Stimulated activated naive CD4-positive, alpha-beta T cell (primary cell): ENCODE data around the gene AMDHD1.
A peak's percentile ranks its signal among the peaks of the same experiment; 100 is the strongest.

Source experiments
- DNase-seq, 6 experiments: peaks; one replicate each; lab custom pipeline; 2025; lab: John Stamatoyannopoulos, UW

Gene AMDHD1, protein sequence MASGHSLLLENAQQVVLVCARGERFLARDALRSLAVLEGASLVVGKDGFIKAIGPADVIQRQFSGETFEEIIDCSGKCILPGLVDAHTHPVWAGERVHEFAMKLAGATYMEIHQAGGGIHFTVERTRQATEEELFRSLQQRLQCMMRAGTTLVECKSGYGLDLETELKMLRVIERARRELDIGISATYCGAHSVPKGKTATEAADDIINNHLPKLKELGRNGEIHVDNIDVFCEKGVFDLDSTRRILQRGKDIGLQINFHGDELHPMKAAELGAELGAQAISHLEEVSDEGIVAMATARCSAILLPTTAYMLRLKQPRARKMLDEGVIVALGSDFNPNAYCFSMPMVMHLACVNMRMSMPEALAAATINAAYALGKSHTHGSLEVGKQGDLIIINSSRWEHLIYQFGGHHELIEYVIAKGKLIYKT

DNA sequence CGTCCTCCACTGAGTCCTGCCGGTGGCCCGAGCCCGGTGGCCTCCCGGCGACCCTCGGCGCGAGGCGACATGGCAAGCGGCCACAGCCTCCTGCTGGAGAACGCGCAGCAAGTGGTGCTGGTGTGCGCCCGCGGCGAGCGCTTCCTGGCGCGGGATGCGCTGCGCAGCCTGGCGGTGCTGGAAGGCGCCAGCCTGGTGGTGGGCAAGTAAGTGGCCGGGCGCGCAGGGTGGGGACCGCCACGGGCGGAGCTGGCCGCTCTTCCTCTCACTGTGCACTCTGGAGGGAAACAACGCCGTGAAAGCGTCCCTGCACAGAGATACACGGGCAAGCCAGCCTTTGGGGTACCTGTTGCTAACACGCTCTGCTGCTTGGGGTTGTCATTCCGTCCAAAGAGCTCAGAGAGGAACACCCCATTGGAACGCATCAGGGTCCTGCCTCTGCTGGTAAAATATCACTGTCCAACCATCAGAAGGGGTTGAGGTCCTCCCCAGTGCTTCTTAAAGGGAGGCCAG, at the start of gene AMDHD1:
Gene AMDHD1 (plus strand): TSS at position 2 of the 513 bp plus-strand sequence. CDS start 68 bp downstream, at position 70.
- DNase-seq = peak; percentile 23 to 80 (median 62)

DNA sequence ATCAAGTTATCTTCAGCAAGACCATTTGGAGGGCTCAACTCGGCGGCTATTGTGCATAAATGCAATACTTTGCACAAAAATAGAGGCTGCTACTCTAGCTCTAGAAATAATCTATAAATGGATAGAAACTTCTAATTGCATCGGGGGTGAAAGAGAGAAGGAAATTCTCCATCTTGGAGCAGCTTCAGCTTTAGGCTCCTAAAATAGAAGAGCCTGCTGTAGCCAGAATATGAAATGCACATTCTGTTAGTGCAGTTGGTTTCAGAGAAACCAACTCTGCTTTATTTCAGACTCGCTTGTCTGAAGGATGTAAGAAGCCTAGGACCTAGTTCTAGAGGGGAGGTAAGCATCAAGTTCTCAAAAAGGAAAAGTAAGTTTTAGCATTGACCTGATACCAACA, 46.3 kb upstream of the AMDHD1 start:
- DNase-seq = no peak

DNA sequence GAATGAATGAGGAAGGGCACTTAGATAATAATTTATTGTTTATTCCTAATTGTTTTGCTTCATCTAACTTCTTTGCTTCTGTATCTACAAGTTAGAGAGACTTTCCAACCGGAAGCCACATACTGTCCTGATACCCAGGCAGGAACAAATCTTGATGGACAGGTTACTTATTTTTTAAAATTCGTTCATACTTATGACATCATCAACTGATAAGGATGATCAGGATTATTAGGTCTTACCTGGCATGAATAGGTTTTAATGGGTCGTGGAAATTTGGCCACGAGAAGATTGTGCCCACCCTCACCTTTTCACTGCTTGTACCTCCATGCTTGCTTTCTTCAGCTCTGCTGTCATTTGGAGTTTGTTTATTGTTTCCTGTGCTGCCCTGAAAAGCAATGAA, 45.0 kb upstream of the AMDHD1 start:
- DNase-seq = no peak

DNA sequence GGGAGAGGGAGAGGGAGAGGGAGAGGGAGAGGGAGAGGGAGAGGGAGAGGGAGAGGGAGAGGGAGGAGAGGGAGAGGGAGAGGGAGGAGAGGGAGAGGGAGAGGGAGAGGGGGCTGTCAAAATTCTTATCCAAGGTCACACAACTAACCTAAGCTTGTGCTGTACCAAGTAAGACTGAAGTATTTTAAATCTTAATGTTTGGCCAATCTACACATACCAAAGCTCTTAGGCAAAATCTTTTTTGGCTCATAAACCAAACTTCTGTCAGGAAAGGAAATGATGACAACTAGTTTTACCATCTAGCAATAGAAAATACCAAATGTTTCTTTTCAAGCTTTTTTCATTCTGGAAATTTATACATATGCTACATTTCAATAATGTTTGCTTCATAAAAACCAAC, 34.6 kb upstream of the AMDHD1 start:
- DNase-seq = no peak

DNA sequence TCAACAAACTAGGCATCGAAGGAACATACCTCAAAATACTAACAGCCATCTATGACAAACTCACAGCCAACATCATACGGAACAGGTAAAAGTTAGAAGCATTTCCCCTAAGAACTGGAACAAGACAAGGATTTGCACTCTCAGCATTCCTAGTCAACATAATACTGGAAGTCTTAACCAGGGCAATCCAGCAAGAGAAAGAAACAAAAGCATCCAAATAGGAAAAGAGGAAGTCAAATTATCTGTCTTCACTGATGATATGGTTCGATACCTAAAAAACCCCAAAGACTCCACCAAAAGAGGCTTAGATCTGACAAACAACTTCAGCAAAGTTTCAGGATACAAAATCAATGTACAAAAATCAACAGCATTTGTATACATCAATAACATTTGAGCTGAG, 33.3 kb upstream of the AMDHD1 start:
- no peak for DNase-seq

DNA sequence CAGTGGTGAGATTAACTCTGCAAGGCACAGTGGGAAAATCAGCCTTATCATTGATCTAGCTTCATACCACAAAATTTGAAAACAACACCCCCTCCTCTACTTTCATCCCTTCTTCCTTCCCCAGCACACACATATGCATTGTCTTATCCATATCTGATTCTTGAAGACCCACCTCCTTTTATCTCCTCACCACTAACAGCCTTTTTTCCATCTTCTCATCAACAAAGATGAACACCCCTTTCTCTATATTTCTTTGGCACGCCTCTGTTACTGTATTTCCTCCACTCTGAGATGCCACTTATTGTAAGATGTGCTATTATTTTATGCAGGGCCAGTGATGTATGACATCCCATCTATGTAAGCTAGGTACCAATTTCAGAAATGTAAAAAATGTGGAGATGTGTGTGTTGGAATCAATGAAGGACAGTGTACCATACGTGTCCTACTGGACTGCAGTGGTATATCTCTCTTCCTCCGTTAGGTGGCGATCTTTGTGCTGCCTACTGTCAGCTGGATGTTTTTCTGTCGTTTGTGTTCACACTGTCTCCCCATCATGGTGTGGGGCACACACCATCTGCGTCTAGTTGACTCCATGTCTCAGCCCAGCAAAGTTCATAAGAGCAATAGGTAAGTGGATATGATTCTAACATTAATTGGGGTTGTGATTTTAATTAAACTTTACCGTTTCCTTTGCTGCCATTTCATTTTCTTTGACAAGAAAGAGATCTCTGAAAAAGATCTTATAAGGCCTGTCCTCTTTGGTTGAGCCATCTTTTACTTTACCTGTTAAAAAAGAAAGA, 24.7 kb upstream of the AMDHD1 start:
- DNase-seq = peak in 5 of 6 experiments; percentile 3 to 68 (median 20)

DNA sequence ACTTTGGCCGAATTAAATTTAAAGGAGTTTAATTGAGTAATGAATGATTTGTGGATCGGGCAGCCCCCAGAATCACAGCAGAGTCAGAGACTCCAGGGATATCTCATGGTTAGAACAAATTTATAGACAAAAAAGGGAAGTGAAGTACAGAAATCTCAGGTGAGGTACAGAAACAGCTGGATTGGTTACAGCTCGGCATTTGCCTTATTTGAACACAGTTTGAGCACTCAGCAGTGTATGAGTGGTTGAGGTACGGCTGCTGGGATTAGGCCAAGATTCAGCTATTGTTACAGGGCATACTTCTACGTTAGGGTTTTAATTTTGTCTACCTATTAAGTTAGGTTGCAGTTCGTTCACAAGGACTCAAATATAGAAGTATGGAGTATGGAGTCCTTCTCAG, 24.0 kb upstream of the AMDHD1 start:
- no peak for DNase-seq

DNA sequence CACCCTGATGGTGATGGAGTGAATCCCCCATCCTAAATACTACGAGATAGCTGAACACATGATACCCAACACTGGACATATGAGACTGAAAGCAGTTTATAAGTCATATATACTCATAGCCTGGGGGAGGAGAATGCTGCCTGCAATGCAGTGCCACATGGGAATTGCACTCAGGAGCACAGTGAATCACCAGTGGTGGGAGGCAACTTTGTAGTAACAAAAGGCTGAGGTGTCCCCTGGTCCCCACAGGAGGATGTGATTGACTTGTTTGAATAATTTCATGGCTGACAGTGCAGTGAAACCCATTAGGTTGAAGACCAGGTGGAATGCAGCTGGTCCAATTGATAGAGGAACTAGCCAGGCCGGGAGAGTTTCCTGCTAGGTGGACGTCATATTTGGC, 20.9 kb upstream of the AMDHD1 start:
- no peak for DNase-seq

DNA sequence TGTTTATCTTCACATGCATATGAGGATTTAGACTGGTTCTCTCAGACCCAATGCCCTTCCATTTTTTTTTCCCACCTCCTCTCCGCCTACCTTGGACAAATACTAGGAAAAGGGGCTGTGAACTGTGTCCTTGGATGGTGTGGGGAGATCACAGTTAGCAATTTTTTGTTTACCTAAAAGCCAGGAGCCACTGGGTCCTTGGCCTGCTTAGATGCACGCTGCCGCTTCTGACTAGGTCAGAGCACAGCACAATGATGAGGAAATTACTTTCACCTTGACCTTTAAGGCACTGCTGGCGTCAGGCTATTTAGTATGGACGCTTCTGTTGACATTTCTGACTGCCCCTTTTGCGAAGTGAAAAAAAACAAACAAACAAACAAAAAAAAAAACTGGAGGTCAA, 2.6 kb upstream of the AMDHD1 start:
- DNase-seq = no peak

DNA sequence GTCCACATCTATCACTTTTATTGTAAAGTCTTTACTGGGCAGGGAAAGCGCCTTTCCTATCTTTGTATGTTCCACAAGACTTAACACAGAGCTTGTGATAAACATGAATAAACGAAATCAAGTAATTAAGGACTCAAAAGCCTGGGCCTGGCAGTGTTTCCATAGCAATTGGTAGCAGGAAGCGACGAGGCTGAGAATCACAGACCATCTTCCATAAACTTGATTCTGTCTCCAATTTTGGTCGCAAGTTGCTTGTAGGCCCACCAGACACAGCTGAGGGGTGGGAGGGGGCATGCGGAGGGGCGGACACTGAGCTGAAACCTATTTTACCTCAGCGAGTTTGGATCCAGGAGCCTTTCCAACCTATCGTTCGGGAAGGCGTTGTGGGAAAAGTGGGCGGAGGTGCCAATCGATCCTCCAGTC, 1.0 kb upstream of the AMDHD1 start:
- peak in 1 of 6 experiments; percentile 41 for DNase-seq

DNA sequence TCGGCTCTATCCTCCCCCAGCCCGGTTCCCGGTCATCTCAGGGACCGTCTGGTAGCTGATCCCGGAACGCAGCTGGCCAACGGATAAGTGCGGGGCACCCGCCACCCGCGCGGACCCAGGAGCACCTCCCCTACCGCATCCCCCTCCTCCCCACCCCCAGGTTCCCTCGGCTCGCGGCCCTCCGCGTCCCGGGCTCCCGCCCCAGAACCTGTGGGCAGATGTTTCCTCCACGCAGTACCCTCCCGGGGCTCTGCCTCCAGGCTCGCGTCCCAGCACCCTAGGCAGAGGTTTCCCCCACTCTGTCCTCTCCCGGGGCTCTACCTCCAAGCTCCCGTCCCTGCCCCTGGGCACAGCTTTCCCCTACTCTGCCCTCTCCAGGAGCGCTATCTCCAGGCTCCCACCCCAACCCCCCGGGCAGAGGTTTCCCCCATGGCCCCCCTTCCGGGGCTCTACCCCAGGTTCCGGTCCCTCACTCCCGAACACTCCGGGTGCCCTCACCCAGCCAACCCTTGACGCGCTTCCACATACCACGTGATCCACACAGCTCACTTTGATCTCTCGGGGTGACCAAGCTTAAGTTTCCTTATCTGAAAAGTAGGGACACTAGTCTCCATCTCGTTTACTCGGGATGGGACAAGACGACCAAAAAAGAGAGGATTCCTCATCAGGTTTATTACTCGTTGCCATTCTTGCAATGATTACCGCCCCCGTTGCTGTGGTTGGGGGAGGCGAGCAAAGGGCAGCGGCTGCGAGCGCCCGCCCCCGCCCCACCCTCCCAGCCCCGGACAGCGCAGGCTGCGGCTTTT, 404 bp upstream of the AMDHD1 start, which contains the start of gene CCDC38:
Gene CCDC38 (minus strand): TSS at position 91 of the 806 bp plus-strand sequence. CDS start 6,105 bp downstream, outside the sequence.
- DNase-seq = peak; percentile 69 to 84 (median 77)

DNA sequence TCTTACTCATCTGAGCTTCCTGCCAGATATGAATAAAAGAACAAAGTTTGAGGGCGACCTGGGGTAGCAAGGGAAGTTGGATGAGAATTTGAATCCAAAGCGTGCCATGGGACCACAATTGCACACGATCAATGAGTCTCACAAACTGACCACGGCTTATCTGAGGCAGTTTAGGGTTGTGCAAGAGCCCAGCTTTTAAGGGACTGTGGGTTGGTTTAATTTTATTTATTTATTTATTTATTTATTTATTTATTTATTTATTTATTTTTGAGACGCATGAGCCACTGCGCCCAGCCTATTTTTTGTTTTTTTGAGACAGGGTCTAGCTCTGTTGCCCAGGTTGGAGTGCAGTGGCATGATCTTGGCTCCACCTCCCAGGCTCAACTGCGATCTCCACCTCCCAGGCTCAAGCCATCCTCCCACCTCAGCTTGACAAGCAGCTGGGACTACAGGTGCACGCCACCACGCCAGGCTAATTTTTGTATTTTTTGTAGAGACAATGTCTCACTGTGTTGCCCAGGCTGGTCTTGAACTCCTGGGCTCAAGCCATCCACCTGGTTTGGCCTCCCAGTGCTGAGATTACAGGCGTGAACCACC, 1.1 kb downstream of the AMDHD1 start:
- no peak for DNase-seq

DNA sequence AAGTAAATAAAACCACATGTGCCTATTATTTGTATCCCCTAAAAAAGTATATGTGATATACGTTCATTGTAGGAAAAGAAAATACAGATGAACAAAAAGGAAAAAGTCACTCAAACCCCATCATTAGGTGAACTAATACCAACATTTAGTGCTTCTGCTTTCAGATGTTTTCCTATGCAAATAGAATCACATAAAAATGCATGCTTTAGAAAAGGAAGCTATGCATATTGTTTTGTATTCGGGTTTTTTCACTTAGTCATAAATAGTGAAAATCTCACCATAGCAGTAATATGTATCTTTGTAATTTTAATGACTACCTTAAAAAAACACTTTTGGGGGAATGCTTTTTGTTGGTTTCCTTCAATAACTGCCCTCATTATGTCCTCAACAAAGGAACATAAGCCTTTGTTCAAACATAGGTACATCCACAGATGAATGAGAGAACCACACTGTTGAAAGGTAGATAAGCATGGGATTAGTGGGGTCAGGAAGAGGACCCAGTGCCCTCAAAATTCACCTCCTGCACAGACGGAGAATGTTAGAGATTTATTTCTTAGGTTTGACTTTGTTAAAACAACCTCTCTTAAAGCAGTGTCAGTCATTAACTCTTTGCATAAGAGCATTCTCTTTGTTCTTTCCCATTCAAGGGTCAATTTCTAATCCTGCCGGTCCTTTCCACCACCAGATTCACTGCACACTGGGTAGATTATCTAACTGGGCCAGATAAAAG, 6.5 kb downstream of the AMDHD1 start:
- DNase-seq = no peak

DNA sequence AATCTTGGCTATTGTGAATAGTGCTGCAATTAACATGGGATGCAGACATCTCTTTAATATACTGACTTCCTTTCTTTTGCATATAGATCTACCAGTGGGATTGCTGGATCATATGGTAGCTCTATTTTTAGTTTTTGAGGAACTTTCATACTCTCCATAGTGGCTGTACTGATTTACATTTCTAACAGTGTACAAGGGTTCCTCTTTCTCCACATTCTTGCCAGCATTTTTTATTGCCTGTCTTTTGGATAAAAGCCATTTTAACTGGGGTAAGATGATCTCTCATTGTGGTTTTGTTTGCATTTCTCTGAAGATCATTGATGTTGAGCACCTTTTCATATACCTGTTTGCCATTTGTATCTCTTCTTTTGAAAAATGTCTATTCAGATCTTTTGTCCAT, 8.4 kb downstream of the AMDHD1 start:
- no peak for DNase-seq

DNA sequence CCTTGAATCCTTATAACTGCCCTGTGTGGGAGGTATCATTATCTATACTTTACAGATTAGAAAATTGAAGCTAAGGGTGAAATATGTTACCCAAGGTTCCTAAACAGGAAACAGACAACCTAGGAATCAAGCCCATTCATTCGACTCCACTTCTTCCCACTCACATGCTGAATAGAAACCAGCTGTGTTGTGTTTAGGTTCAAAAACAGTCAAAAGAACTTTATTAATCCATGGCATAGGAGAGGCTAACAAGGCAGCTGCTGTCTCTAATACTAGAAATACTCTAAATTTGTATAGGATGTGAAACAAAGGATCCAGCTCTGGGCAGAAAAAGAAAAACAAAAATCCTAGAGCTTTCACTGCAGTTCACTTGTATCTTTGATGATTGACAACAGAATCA, 9.9 kb downstream of the AMDHD1 start:
- DNase-seq = no peak

DNA sequence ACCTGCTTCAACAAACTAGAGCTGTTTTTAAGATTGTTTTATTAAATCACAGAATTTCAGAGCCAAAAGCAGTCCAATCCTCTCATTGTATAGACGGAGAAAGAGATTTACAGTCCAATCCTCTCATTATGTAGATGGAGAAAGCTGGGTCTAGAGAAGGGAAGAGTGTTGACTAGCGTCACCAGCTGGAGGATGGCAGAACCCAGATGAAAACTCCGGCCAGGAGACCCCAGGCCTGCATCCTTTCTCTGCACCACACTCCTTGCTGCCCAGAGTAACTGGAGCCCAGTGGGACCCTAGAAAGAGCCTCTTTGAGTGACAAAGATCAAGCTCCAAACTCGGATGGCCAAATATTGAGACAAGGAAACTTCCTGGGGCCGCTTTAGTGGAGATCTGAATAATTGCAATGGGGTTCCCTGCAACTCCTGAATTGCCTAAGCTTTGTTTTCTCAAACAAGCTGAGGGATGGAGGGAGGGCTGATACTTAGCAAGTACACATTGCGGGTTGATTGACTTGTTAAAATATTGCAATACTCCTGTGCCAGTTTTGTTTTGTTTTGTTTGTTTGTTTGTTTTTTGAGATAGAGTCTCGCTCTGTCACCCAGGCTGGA, 12.5 kb downstream of the AMDHD1 start:
- DNase-seq = no peak

DNA sequence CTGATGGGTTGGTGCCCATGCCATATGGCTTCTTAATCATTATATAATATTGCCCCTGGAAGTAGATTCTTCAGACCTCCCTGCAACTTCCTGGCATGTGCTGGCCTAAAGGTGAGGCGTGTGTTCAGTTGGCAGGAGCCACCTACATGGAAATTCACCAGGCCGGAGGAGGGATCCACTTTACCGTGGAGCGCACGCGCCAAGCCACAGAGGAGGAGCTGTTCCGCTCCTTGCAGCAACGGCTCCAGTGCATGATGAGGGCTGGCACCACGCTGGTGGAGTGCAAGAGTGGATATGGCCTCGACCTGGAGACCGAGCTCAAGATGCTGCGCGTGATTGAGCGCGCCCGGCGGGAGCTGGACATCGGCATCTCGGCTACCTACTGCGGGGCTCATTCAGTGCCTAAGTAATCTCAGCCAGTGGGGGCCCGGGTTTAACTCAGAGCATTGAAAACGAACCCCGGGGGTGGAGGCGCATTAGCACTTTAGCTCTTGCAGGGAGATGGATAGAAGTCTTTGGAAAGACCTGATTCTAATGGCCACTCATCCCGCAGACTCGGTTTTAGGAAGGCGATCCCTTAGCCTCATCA, 13.5 kb downstream of the AMDHD1 start:
- DNase-seq = no peak

DNA sequence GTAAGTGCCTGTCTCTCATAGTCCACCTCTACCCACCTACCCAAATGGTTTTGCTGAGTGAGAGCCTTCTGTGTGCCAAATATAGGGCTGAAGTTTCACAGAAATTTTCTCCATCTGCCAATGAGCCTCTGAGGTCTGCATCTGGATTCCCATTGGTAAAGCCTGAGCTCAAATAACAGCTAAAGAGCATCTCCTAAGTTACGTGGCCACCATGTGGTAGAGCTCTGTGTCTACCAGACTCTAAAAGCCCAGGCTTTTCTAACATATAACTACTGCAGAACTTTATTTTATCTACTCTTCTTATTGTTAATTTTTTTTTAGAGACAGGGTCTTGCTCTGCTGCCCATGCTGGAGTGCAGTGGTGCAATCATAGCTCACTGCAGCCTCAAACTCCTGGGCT, 16.0 kb downstream of the AMDHD1 start:
- peak in 1 of 6 experiments; percentile 2 for DNase-seq

DNA sequence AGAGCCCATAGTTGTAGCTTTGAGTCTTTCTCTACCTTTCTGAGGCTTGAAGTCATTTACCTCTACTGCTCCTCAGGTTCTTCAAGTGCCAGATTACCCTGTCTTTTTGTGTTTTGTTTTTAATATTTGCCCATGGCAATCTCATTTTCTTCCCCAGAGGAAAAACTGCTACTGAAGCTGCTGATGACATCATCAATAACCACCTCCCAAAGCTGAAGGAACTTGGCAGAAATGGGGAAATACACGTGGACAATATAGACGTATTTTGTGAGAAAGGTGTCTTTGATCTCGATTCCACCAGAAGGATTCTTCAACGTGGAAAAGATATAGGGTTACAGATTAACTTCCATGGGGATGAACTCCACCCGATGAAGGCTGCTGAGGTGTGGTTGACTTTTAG, 17.1 kb downstream of the AMDHD1 start:
- DNase-seq = no peak

DNA sequence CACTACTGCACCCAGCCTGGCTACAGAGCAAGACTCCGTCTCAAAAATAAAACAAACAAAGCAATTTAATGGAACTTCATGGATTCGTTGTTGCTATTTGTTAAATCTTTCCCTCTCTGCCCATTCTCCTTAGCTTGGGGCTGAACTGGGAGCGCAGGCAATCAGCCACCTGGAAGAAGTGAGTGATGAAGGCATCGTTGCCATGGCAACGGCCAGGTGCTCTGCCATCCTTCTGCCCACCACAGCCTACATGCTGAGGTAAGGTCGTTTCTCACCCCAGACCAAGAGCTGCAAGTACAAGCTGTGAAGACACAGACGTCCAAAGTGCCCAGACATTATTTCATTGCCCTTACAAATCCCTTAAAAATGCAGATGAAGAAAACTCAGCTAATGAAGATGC, 19.1 kb downstream of the AMDHD1 start:
- no peak for DNase-seq
